Hematopoietic multipotent progenitor cell treated with erythropoietin and hydrocortisone succinate and interleukin-3 and kit ligand, for 17 days (in vitro differentiated cells): ENCODE data around the gene LILRB2.
"Not testable (repeated sequence)": the region's sequence is repeated elsewhere in the genome, so short reads cannot be mapped to it uniquely, and the experiment has no call there.

ENCODE experiments used
- DNase-seq: peaks from one replicate; pipeline ENCODE4 v3.0.0-alpha.2; 2015; ENCODE audit warnings: low spot score

The LILRB2 gene

DNA sequence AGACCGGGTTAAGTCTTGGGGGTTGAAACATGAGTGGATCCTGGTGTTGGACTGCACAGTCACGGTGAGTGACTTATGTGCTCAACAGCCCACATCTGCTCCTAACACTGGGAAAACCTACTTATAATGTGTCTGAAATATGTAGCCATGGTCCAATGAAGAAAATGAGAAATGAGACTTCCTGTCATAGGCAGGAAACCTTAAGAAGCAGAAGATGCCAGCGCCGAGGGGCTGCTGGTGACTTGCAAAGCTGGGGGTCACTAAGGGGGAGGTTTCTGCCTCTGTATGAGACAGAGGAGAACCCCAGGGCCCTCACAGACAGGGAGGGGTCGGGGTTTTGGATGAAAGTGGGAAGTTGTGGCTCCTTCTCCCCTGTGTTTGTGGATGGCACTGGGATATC, 8.7 kb downstream of the LILRB2 start:
- DNase-seq: not testable (repeated sequence)

DNA sequence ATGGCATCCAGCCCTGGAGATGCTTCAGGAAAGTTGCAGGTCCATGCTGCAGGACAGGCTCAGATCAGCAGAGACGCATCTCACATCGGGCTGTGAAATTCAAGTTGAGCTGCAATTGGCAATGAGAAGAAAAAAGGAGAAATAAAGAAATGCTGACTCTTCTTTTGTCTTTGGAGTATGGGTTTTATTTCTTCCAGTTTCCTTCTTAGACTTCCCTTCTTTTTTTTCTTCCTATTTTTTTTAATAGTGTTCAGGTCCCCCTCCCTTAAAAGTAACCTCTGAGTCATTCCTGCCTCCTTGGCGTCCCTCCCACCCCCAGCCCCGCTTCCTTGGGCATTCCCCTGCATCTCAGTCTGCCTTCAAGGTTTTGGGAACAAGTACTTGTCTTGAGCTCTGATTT, 9.3 kb downstream of the LILRB2 start:
- not testable (repeated sequence) for DNase-seq

DNA sequence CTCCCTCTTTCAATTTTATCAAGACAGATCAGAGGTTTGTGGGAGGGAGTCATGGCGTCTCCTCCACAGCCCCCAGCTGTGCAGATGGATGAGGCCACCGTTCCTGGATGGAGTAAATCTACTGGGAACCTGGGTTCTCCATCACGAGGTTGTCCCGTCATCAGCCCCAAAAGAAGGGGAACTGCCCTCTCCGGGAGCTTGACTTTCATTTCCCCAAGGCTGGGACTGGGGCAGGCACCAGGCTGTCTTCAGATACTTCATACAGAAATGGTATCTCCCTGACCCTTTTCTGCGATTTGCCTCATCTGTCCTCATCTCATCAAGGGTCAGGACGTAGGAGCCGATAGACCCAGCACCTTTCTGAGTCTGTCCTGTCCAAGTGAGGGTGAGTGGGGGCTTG, 9.8 kb downstream of the LILRB2 start:
- DNase-seq: no peak

DNA sequence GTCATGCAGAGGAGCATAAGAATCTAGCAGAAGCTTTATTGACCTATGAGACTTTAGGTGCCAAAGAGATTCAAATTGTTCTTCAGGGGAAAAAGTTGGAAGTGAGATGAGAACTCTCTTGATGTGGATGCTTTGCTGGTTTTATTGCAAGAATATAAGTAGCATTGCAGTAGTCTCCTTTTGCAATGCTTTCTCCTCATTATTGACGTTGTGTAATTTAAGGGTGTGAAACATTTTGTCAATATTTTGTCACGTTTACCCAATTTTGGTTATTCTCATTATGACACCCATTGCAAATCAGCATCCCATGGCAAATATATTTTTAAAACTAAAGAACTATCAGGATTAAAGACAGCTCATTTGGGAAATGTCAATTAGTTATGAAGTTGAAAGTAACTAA, 12.0 kb downstream of the LILRB2 start:
- DNase-seq: no peak

DNA sequence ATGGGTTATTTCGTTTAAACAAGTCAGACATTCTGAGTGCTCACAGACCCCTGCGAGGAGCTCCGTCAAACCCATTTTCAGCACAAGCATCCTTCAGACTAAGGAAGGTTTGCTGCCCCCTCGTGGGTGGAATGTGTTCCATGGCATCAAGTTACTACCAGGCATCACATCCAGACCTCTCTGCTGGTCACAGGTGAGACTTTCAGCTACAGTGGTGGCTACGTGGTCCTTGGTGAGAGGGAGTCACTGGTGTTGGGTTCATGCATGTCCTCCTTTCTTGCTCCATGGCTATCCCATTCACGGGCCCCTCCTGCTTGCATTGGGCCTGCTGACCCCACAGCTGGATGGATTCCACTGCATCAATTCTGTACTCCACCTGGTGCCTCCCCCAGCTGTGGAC, 14.8 kb downstream of the LILRB2 start:
- DNase-seq: peak; percentile 52

DNA sequence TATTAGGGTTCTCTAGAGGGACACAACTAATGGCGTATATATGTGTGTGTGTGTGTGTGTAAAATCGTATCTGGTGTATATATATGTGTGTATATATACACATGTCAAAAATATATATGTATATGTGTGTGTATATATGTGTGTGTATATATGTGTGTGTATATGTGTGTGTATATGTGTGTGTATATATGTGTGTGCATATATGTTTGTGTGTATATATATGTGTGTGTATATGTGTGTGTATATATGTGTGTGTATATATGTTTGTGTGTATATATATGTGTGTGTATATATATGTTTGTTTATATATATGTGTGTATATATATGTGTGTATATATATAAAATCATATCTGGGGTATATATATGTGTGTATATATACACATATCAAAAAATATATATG, 18.4 kb downstream of the LILRB2 start:
- no peak for DNase-seq

DNA sequence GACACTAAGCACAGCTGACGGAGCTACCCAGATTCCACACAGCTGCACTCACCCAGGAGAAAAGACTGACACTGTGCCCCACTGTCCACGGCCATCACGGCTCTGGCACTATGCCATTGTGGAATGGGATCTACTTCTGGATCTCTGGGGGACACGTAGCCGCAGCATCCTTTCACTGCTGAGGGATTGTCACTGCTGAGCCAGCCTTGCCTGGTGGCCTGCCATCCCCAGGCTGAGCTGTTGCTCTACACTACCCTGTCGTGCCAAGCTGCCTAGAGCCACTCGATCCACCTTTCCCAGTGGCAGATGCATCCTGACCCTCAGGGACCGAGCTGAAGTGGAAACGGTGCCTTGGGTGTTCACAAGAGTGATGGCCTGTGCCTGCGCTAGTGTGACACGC, 18.8 kb downstream of the LILRB2 start:
- DNase-seq: no peak

DNA sequence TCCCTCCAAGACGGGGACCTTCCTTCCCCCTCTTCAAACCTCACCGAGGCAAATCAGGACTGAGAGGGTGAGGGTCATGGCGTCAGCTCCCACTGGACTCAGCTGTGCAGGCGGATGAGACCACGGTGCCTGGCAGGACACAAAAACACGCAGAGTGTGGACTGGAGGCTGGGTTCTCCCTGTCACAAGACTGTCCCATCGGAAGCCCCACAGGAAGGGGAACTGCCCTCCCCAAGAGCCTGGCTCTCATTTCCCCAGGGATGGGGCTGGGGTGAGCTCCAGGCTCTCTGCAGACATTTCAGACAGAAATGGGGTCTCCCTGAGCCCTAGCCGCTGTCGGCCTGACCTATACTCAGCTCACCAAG, 23.8 kb downstream of the LILRB2 start, which contains the start of gene LILRB5:
TSS of gene LILRB5 (minus strand) at position 158 of the 365 bp plus-strand sequence. CDS start at position 78, 80 bp downstream.
- DNase-seq: no peak

DNA sequence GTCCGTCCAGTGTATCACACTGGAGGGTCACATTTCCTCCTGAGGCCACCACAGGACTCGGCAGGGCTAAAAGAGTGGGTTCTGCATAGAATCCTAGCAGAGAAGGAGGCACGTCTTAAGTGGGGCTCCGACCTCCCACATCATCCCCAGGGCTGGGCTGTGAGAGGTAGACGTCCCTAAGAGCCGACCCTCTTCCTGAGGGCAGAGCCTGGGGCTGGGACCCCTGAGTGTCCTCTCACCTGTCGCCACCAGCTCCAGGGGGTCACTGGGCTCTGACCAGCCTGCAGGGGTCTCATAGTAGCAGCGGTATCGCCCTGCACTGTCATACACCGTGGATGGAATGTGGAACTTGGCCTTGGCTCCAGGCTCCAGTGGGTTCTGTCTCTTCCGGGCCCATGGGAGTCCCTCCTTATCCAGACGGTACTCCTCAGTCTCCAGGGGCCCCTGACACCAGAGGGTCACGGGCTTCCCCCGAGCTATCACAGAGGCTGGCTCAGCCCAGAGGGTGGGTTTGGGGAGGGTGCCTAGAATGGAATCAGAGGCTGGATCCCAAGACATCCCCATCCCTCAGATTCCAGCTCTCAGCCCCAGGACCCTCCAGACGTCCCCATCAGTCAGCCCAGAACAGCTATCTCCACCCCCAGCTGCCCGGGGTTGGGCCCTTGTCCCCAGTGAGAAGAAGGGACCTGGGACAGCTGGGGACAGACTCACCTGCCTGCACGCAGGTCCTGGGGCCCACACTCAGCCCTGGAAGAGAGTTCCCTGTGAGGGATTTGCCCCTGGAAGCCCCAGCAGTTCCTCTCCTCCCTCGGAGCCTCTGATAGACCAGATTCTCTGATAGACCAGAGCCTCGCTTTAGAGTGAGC, 24.4 kb downstream of the LILRB2 start:
- DNase-seq: no peak

DNA sequence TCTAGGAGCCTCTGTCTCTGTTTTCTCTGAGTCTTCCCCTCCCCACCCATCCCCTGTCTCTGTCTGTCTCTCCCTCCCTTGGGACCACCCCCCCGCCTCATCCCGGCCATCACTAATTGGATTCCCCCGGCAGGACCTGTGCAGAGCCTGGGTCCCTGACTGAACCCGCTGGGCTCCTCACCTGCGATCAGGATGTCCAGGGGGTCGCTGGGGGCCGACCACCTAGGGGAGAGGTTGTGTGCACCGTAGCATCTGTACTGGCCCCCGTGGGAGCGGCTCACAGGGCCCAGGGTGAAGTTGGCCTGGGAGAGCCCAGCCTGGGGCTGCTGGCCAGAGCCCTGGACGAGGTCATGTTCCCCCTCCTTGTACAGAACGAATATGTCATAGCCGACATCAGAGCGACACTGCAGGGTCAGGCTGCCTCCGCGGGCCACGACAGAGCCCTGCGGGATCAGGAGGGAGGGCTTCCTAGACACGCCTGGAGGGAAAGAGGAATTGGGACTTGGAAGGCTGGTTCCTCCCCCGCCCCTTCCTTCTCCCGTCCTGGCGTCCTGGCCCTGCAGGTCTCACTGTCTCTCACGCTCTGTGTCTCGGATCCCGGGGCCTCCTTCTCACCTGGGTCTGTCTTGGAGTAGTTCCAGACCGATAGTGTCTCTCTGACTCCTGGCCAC, 25.7 kb downstream of the LILRB2 start:
- DNase-seq: no peak

DNA sequence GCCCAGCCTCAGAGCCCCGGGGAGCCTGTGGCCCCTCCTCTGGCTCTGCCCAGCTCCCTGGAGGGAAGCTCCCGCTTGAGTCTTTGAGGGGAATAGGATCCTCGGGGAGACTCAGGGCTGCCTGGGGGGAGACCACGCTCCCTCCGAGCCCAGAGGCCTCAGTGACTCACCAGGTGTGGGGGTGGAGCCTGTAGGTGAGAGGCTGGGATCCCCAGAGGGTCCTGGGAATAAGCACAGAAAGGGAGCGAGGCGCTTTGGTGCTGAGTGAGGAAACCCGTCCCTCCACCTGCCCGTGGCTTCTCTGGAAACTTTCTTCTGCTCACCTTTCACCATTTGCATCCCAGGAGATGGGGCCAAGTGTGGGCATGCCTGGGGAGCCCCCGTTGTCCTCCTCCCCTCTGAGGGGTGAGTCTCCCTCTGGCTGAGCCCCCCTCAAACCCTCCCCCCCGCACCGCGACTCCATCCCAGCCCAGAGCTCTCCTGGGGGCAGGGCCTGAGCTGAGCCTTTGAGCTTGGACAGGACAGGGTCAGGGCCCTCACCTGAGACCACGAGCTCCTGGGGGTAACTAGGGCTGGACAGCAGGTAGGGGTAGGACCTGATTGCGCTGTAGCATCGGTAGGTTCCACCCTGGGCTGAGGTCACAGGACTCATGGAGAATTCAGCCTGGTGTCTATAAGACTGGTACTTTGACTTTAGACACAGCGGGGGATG, 26.6 kb downstream of the LILRB2 start:
- DNase-seq: no peak

DNA sequence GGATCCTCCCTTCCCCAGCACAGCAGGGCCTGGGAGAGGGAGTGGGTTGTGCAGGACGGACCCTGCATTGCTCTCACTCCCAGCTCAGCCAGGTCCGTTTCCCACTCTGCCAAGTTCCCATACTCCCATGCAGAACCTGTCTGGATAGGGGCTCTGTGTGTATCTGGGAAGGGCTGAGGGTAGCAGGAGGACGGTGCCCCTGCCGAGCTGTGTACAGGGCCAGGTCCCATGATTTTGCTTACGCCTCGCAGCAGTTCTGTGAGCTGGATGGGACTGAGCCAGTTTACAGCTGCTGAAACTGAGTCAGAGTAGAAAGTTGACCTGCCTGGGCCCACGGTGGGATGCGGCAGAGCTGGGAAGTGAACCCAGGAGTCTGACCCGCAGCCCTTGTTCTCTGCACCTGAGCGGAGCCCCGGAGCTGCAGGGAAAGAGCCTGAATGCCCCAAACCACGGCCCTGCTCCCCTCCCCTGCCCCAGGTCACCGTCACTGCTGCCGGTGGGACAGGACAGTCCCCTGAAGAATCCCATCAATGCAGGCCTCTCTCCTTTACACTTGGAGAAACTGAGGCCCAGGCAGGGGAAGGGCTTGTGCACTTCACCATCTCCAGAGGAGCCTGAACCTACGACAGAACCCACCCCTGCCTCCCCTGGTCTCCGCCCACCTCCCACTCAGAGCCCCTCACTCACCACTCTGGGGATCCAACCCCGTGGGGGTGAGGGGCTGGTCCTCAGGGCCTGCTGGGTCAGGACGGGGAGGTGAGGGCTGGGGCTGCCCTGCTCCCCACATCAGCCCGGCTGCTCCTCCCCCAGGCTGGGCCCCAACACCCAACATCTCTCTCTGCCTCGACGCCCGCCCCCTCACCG, 27.3 kb downstream of the LILRB2 start:
- no peak for DNase-seq

DNA sequence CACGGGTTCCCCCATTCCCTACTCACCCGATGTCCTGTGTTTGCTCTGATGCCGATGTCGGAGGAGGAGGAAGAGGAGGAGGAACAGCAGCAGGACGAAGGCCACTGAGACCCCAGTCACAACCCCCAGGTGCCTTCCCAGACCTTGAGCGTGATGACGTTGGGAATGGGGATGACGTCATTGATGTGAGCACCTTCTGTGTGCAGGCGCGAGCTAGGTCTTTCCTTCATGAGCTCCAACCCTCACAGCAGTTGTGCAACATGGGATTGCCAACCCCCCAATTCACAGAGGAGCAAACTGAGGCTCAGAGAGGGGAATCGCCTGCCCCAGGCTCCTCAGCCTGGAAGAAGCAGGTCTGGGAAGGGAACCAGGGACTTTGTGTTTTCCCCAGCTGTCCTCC, 28.1 kb downstream of the LILRB2 start:
- no peak for DNase-seq

DNA sequence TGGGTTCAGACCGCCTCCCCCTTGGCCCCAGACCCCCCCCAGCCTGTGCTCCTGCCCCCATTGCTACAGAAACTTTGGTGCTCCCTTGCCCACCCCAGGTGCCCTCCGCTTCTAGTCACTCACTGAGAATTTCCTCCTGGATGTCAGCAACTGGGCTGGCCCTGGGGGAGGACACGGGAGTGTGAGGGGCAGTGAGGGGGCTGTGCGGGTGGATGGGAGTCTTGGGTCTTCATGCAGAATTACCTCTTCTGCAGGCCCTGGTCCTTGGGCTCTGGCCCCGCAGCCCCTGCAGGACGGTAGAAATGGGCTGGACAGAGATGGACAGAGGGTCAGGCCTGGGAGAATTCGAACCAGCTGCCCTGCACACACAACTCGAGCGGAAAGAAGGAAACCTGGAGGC, 28.7 kb downstream of the LILRB2 start:
- no peak for DNase-seq

DNA sequence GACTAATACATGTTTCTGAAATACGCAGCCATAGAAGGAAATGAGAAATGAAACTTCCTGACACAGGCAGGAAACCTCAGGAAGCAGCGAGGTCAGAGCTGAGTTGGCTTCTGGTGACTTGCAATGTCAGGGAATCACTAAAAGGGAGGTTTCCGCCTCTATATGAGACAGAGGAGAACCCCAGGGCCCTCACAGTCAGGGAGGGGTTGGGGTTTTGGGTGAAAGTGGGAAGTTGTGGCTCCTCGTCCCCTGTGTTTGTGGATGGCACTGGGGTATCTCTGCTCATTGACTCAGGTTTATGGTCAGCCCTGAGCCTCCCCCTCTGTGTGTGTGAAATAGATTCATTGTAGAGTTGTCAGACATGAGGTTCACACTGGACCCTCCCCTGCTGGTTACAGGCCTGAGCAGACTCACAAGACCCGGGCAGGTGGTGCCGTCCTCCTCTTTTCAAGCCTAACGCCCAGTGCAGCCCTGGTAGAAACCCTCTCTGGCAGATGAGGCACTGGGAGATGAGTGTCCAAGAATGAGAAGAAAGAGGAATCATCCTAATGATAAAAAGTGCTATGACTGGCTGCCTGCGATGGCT, 32.8 kb downstream of the LILRB2 start:
- no peak for DNase-seq

DNA sequence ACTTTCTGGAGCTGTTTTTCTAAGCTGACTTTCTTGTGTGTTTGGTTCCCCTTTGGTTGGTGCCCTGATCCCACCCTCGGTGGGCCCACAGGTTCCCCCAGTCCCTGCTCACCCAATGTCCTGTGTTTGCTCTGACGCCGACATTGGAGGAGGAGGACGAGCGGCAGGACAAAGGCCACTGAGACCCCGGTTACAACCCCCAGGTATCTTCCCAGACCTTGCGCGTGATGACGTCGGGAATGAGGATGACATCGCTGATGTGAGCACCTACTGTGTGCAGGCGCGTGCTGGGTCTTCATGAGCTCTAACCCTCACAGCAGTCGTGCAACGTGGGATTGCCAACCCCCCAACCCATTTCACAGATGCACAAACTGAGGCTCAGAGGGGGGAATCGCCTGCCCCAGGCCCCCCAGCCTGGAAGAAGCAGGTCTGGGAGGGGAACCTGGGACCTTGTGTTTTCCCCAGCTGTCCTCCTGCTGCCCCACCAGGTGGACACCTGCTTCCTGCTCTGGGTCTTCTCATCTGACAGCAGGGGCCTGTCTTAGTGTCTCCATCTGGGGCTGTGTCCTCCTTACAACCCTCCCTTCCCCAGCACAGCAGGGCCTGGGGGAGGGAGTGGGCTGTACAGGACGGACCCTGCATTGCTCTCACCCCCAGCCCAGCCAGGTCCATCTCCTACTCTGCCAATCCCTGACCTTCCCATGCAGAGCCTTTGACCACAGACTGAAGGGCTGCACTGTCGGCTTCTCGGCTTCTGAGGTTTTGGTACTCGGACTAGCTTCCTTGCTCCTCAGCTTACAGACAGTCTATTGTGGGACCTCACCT, 33.6 kb downstream of the LILRB2 start:
- DNase-seq: no peak

DNA sequence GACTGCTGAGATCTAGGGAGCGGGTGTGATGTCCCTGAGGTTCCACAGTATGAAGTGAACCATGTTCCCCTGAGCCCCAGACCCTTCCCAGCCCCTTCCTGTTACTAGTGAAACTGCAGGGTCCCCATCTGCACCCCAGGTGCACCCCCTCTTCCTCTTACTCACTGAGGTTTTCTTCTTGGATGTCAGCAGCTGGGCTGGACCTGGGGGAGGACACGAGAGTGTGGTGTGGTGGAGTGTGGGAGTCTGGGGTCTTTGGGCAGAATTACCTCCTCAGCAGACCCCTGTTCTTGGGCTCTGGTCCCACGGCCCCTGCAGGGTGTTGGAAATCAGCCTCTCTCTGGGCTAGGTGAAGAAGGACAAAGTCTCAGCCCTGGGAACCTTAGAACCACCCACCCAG, 35.0 kb downstream of the LILRB2 start:
- DNase-seq: no peak

DNA sequence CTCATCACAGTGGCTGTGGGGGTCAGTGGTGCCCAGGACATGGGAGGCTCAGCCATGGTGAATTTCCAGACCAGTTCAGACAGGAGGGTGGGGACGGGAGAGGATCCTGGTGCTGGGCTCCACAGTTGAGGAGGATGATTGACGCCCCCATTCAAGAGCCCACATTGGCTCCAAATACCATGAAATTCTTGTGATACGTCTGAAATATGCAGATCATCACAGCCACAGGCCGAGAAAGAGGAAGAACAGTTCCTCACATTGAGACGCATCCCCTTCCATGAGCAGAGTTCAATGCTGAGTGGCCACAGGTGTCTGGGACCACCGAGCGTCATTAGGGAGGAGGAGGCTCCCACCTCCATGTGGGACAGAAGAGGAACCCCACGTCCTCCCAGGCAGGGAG, 37.1 kb downstream of the LILRB2 start:
- not testable (repeated sequence) for DNase-seq

DNA sequence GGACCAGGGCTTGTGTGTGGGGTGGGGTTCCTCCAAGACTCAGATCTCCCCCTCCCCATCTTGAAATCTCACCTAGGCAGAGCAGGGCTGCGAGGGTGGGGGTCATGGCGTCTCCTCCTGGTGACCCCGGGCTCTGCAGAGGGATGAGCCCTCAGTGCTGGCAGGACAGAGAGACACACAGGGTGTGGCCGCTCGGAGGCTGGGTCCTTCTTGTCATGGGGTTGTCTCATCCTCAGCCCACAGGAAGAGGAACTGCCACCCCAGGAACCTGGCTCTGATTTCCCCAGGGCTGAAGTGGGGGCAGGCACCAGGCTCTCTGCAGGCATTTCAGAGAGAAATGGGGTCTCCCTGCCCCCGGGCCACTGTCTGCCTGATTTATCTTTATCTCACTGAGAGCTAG, 38.3 kb downstream of the LILRB2 start, which contains the start of gene LILRA6:
TSS of gene LILRA6 (minus strand) at position 145 of the 400 bp plus-strand sequence.
- not testable (repeated sequence) for DNase-seq

DNA sequence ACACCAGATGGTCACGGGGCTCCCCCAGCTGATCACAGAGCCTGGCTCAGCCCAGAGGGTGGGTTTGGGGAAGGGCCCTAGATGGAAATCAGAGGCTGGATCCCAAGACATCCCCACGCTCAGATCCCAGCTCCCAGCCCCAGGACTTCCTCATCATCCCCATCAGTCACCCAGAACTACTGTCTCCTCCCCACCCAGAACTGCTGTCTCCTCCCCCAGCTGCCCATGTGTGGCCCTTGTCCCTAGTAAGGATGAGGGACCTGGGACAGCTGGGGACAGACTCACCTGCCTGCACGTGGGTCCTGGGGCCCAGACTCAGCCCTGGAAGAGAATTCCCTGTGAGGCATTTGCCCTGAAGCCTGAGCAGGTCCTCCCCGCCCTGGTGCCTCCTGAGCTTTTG, 38.7 kb downstream of the LILRB2 start:
- DNase-seq: not testable (repeated sequence)
